HG03442 (cell line): Measurements from ENCODE around the gene MB21D2.

Source experiments
- ATAC-seq: cut with Tn5 transposase; IDR thresholded peaks from one replicate; pipeline ENCODE4 v1.9.1; 2021; ENCODE audit warnings: mild to moderate bottlenecking, moderate library complexity; ENCODE audit not compliant: unreplicated experiment

The MB21D2 gene

GRCh38 chr3:192927016-192927415 lies 9.4 kb upstream of the MB21D2 start:
- ATAC-seq = no peak

- no peak for ATAC-seq
Measured at GRCh38 chr3:192923731-192924130, 6.1 kb upstream of the MB21D2 start.

- ATAC-seq = no peak
Measured at GRCh38 chr3:192921793-192922192, 4.1 kb upstream of the MB21D2 start.

- no peak for ATAC-seq
Measured at GRCh38 chr3:192920411-192920810, 2.8 kb upstream of the MB21D2 start.

- no peak for ATAC-seq
Measured at GRCh38 chr3:192919901-192920300, 2.2 kb upstream of the MB21D2 start.

- no peak for ATAC-seq
Measured at GRCh38 chr3:192918275-192918588, 576 bp upstream of the MB21D2 start.

GRCh38 chr3:192917028-192917403 lies 640 bp downstream of the MB21D2 start:
- peak; percentile 25 for ATAC-seq

GRCh38 chr3:192916371-192917027 lies 1.2 kb downstream of the MB21D2 start:
- no peak for ATAC-seq

- no peak for ATAC-seq
Measured at GRCh38 chr3:192915722-192916121, 1.9 kb downstream of the MB21D2 start.

GRCh38 chr3:192915304-192915703 lies 2.4 kb downstream of the MB21D2 start:
- ATAC-seq = peak; percentile 30

GRCh38 chr3:192914848-192915247 lies 2.8 kb downstream of the MB21D2 start:
- ATAC-seq = no peak

- no peak for ATAC-seq
Measured at GRCh38 chr3:192913540-192913939, 4.1 kb downstream of the MB21D2 start.

GRCh38 chr3:192911293-192911692 lies 6.4 kb downstream of the MB21D2 start:
- ATAC-seq = no peak

GRCh38 chr3:192907784-192908183 lies 9.9 kb downstream of the MB21D2 start:
- ATAC-seq = no peak

GRCh38 chr3:192906940-192907339 lies 10.7 kb downstream of the MB21D2 start:
- ATAC-seq = no peak

- ATAC-seq = no peak
Measured at GRCh38 chr3:192905980-192906678, 11.5 kb downstream of the MB21D2 start.

GRCh38 chr3:192904632-192905289 lies 12.9 kb downstream of the MB21D2 start:
- no peak for ATAC-seq

- ATAC-seq = no peak
Measured at GRCh38 chr3:192902549-192902948, 15.1 kb downstream of the MB21D2 start.

GRCh38 chr3:192901435-192901834 lies 16.2 kb downstream of the MB21D2 start:
- ATAC-seq = no peak

GRCh38 chr3:192899540-192899982 lies 18.1 kb downstream of the MB21D2 start:
- ATAC-seq = no peak

GRCh38 chr3:192897005-192897404 lies 20.7 kb downstream of the MB21D2 start:
- ATAC-seq = no peak

- ATAC-seq = no peak
Measured at GRCh38 chr3:192896208-192896607, 21.4 kb downstream of the MB21D2 start.
